ENCODE results near the gene GNAS. TPM values are rescaled to one million over a fixed set of nuclear protein-coding genes. Genes with fewer than 3 reads are reported as not detected.

Gene GNAS
- total RNA-seq, 4 donors from 2014 or later, result 334 to 533 (median 451) TPM

DNA sequence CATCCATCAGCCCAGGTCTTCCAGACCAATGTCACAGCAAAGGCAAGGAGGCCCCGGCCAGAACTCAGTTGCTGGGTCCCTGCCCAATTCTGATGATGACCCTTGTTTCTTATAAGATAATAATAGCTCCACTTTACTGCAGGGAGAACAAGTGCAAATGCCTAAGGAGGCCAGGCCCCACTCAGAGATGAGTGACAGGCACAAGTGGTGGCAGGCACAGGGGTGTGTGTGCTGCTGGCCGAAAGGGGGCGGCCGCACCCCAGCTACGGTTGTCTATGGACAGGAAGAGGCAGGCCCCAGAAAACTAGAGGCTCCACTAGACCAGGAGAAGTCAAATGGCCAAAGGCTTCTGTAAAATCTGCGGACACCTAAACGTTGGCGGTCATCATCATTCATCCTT lies 30.4 kb upstream of the GNAS start:
- H3K4me1 ChIP-seq, result no peaks in the 10 kb centered on the region
- H3K27me3 ChIP-seq, result peaks cover 3% of the 10 kb centered on the region
- TF ChIP-seq, protein P1, sequence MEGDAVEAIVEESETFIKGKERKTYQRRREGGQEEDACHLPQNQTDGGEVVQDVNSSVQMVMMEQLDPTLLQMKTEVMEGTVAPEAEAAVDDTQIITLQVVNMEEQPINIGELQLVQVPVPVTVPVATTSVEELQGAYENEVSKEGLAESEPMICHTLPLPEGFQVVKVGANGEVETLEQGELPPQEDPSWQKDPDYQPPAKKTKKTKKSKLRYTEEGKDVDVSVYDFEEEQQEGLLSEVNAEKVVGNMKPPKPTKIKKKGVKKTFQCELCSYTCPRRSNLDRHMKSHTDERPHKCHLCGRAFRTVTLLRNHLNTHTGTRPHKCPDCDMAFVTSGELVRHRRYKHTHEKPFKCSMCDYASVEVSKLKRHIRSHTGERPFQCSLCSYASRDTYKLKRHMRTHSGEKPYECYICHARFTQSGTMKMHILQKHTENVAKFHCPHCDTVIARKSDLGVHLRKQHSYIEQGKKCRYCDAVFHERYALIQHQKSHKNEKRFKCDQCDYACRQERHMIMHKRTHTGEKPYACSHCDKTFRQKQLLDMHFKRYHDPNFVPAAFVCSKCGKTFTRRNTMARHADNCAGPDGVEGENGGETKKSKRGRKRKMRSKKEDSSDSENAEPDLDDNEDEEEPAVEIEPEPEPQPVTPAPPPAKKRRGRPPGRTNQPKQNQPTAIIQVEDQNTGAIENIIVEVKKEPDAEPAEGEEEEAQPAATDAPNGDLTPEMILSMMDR (IDR thresholded peaks at IDR 0.05), result no peak
- TF ChIP-seq POLR2AphosphoS5 (IDR thresholded peaks at IDR 0.05), result no peak
- no peak for TF ChIP-seq POLR2A (IDR thresholded peaks at IDR 0.05)
- TF ChIP-seq EP300 (IDR thresholded peaks at IDR 0.05), result no peak
- no peak overlapping the region for H3K4me3 ChIP-seq
- DNase-seq (ENCODE audit: low spot score in 2 of 2), result no peak
- no peak overlapping the region for H3K27ac ChIP-seq
- H3K9me3 ChIP-seq, result no peaks in the 10 kb centered on the region
- WGBS, result 90% methylated on average over 7 of the region's 8 CpGs
- no peaks in the 10 kb centered on the region for H3K36me3 ChIP-seq

GRCh38 chr20:58822748-58823730 lies 29.5 kb upstream of the GNAS start:
- no peak for DNase-seq (ENCODE audit: low spot score in 2 of 2)
- Histone ChIP-seq H3K9me3 (no peaks in the 10 kb centered on the region), H3K4me3 (no peak overlapping the region), H3K27me3 (no peaks in the 10 kb centered on the region), H3K4me1 (no peaks in the 10 kb centered on the region), H3K36me3 (no peaks in the 10 kb centered on the region), H3K27ac (no peak overlapping the region)
- TF ChIP-seq, protein P1 (IDR thresholded peaks at IDR 0.05), result no peak
- TF ChIP-seq POLR2AphosphoS5 (IDR thresholded peaks at IDR 0.05) (no peak), EP300 (IDR thresholded peaks at IDR 0.05) (no peak), POLR2A (IDR thresholded peaks at IDR 0.05) (no peak)
- WGBS, result 91% methylated on average over 23 of the region's 26 CpGs

DNA sequence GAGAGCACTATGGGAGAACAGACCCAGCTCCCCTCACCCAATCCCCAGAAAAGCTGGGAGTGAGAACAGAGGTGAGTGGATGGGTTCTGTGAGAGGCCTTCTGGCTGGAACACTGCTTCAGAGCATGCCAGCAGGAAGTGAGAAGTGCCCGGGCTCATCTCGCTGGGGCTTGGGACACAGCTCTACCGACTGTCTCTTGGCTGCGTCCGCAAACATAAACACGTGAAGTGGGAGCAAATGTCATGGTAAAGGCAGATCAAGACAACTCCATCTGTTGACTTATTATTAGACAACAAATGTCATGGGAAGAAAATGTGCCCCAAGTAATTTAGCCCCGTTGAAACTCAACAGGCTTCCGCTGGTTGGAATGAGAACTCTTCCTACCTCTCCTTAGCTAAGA lies 27.7 kb upstream of the GNAS start:
- Histone ChIP-seq H3K27ac (no peak overlapping the region), H3K9me3 (no peaks in the 10 kb centered on the region), H3K36me3 (no peaks in the 10 kb centered on the region), H3K4me1 (no peaks in the 10 kb centered on the region), H3K27me3 (no peaks in the 10 kb centered on the region), H3K4me3 (no peak overlapping the region)
- 77% methylated on average over 4 of the region's 8 CpGs for WGBS
- no peak for DNase-seq (ENCODE audit: low spot score in 2 of 2)
- TF ChIP-seq, protein P1 (IDR thresholded peaks at IDR 0.05), result no peak
- TF ChIP-seq POLR2A (IDR thresholded peaks at IDR 0.05), result no peak

GRCh38 chr20:58825450-58825849 lies 27.1 kb upstream of the GNAS start:
- Histone ChIP-seq H3K4me3 (no peak overlapping the region), H3K9me3 (no peaks in the 10 kb centered on the region), H3K27me3 (no peaks in the 10 kb centered on the region), H3K27ac (no peak overlapping the region), H3K36me3 (no peaks in the 10 kb centered on the region), H3K4me1 (no peaks in the 10 kb centered on the region)
- TF ChIP-seq POLR2AphosphoS5 (IDR thresholded peaks at IDR 0.05) (no peak), EP300 (IDR thresholded peaks at IDR 0.05) (no peak), POLR2A (IDR thresholded peaks at IDR 0.05) (no peak)
- TF ChIP-seq, protein P1 (IDR thresholded peaks at IDR 0.05), result no peak
- DNase-seq (ENCODE audit: low spot score in 2 of 2), result no peak
- 93% methylated on average over 6 of the region's 6 CpGs for WGBS

DNA sequence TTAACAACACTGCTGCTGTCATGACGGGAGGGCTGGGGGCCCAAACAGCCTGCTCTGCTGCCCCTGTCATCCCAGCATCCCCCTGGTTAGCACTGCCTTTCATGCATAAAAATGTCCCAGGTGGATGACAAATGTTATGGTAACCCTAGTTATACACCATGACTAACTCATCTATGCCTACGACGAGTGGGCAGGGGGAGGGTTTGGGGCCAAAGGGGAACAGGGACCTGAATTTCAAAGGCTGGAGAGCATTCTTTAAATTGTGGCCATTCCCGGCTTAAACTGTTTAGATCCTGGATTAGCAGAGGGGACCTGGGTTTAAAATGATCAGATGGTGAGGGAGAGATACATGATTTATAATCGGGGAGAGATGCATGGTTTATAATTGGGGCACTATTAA lies 26.2 kb upstream of the GNAS start:
- TF ChIP-seq POLR2AphosphoS5 (IDR thresholded peaks at IDR 0.05), result no peak
- no peak for TF ChIP-seq POLR2A (IDR thresholded peaks at IDR 0.05)
- TF ChIP-seq, protein P1 (IDR thresholded peaks at IDR 0.05), result no peak
- TF ChIP-seq EP300 (IDR thresholded peaks at IDR 0.05), result no peak
- Histone ChIP-seq H3K9me3 (no peaks in the 10 kb centered on the region), H3K4me3 (no peak overlapping the region), H3K27ac (no peak overlapping the region), H3K4me1 (no peaks in the 10 kb centered on the region), H3K36me3 (no peaks in the 10 kb centered on the region), H3K27me3 (no peaks in the 10 kb centered on the region)
- no peak for DNase-seq (ENCODE audit: low spot score in 2 of 2)
- 89% methylated on average over 5 of the region's 5 CpGs for WGBS

Data from suprapubic skin (tissue), 4 donors.